Activated T-cell treated with anti-CD3 and anti-CD28 coated beads, Interleukin-2, amount 50 U/mL, for 24 hours (primary cell): ENCODE data around the gene LIN28B.
"Not testable (repeated sequence)": the region's sequence is repeated elsewhere in the genome, so short reads cannot be mapped to it uniquely, and the experiment has no call there.

ENCODE experiments used
- DNase-seq: peaks from one replicate; pipeline ENCODE4 v3.0.0-alpha.2; 2020
- H3K27ac Mint-ChIP-seq: 2 replicates; pipeline ENCODE4 v1.8.0; 2020; ENCODE audit warnings: mild to moderate bottlenecking, mixed read lengths
- H3K27me3 Mint-ChIP-seq: 2 replicates; pipeline ENCODE4 v1.8.0; 2020; ENCODE audit warnings: mixed read lengths
- H3K36me3 Mint-ChIP-seq: 2 replicates; pipeline ENCODE4 v1.8.0; 2020; ENCODE audit warnings: low read depth, mixed read lengths
- H3K4me1 Mint-ChIP-seq: 2 replicates; pipeline ENCODE4 v1.8.0; 2020; ENCODE audit warnings: low read depth, mixed read lengths
- H3K4me3 Mint-ChIP-seq: 2 replicates; pipeline ENCODE4 v1.8.0; 2020; ENCODE audit warnings: mild to moderate bottlenecking, moderate library complexity, mixed read lengths
- H3K9me3 Mint-ChIP-seq: 2 replicates; pipeline ENCODE4 v1.8.0; 2020; ENCODE audit warnings: mixed read lengths

LIN28B gene

DNA sequence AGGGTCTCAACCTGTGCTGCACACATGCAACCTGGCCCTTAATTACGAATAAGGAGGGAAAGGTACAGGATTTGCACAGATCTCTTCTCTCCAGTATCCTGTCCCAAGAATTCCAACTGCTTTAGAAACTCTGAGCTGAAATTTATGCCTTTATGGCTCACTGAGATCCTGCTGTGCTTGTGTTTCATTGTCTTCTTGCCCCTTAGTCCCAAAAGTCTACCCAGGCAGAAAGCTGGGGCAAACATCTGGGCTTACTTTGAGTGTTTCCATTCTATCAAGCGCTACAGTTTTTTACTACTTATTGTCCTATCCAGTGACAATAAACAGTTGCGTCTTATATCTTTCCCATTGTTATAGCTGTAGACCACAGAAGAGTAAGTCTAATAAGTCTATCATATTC lies 99.7 kb downstream of the LIN28B start:
- Mint-ChIP-seq H3K4me3 (no peak overlapping the region), H3K4me1 (no peaks in the 10 kb centered on the region)

GRCh38 chr6:105057160-105057559 lies 100.3 kb downstream of the LIN28B start:
- H3K4me1 Mint-ChIP-seq: no peaks in the 10 kb centered on the region
- H3K27ac Mint-ChIP-seq: no peak overlapping the region
- DNase-seq: no peak
- peaks cover 43% of the 10 kb centered on the region for H3K27me3 Mint-ChIP-seq
- H3K4me3 Mint-ChIP-seq: no peak overlapping the region
- no peaks in the 10 kb centered on the region for H3K36me3 Mint-ChIP-seq
- no peaks in the 10 kb centered on the region for H3K9me3 Mint-ChIP-seq

More for the DNA sequence above, 99.7 kb downstream of the LIN28B start:
- Mint-ChIP-seq H3K36me3 (no peaks in the 10 kb centered on the region), H3K27me3 (peaks cover 39% of the 10 kb centered on the region), H3K27ac (no peak overlapping the region), H3K9me3 (no peaks in the 10 kb centered on the region)
- DNase-seq: no peak

- Mint-ChIP-seq H3K36me3 (no peaks in the 10 kb centered on the region), H3K27ac (no peak overlapping the region), H3K9me3 (no peaks in the 10 kb centered on the region), H3K4me3 (no peak overlapping the region), H3K27me3 (peaks cover 50% of the 10 kb centered on the region), H3K4me1 (no peaks in the 10 kb centered on the region)
- no peak for DNase-seq
These were observed 101.4 kb downstream of the LIN28B start for GRCh38 chr6:105058316-105058715.

GRCh38 chr6:105058846-105059245 lies 101.9 kb downstream of the LIN28B start:
- Mint-ChIP-seq H3K4me1 (no peaks in the 10 kb centered on the region), H3K36me3 (no peaks in the 10 kb centered on the region), H3K9me3 (no peaks in the 10 kb centered on the region), H3K4me3 (no peak overlapping the region), H3K27ac (no peak overlapping the region), H3K27me3 (peaks cover 53% of the 10 kb centered on the region)
- no peak for DNase-seq

DNA sequence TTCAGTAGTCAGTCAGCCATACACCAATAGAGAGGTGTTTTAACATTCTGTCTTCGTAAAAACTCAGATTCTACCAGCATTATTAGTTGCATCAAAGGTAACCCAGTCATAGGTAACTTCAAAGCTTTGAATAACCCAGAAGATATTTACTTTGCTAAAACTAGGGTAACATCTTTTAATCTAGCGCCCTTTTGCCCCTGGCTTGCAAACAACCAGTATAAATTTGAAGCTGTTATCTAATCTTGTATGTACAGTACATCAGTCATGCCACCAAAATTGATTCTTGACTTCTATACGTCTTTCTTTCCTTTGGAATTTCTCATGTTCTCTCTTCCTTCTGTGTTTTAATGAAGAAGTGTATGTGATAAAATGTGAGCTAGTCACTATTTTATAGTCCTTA lies 109.3 kb downstream of the LIN28B start:
- no peak for DNase-seq
- Mint-ChIP-seq H3K4me1 (no peaks in the 10 kb centered on the region), H3K4me3 (no peak overlapping the region), H3K27me3 (peaks cover 50% of the 10 kb centered on the region), H3K36me3 (no peaks in the 10 kb centered on the region), H3K9me3 (no peaks in the 10 kb centered on the region), H3K27ac (no peak overlapping the region)

DNA sequence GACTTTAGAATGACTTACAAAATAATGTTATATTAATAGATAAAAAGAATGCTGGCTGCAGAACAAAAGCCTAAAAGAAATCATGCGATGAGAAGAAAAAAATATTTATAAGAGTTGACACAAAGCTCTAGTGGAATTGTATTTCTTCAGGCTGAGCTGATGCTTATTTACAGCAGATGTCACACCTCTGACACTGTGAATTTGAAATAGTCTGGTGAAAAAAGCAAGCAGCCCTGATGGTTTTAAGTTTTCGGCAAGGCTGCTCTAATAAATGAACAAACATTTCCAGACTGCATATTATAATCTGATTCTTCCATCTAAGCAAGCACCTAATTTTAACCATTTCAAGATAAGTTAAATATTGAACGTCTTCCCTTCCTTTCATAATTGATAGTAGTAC lies 109.9 kb downstream of the LIN28B start:
- H3K27me3 Mint-ChIP-seq: peaks cover 49% of the 10 kb centered on the region
- H3K9me3 Mint-ChIP-seq: no peaks in the 10 kb centered on the region
- H3K27ac Mint-ChIP-seq: no peak overlapping the region
- no peaks in the 10 kb centered on the region for H3K4me1 Mint-ChIP-seq
- no peak for DNase-seq
- no peak overlapping the region for H3K4me3 Mint-ChIP-seq
- H3K36me3 Mint-ChIP-seq: no peaks in the 10 kb centered on the region

DNA sequence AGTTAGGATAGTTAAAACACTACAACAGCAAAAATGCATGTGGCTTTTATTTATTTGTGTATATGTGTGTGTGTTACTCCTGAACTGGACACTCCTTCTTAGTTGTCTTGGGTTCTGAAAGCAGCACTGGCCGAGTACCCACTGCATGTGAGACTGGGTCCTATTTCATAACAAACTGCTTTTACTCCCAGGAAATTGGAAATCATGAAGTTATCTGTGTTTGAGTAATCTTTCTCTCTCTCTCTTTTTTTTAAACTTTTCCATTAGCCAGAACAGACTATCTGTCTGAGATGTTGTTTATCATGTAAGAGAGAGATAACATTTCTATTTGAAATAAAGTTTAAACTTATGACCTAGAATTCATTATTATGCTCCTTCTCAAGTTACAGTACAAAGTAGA lies 110.4 kb downstream of the LIN28B start:
- H3K36me3 Mint-ChIP-seq: no peaks in the 10 kb centered on the region
- H3K4me1 Mint-ChIP-seq: no peaks in the 10 kb centered on the region
- no peak overlapping the region for H3K27ac Mint-ChIP-seq
- no peak for DNase-seq
- peaks cover 45% of the 10 kb centered on the region for H3K27me3 Mint-ChIP-seq
- H3K9me3 Mint-ChIP-seq: no peaks in the 10 kb centered on the region
- no peak overlapping the region for H3K4me3 Mint-ChIP-seq

DNA sequence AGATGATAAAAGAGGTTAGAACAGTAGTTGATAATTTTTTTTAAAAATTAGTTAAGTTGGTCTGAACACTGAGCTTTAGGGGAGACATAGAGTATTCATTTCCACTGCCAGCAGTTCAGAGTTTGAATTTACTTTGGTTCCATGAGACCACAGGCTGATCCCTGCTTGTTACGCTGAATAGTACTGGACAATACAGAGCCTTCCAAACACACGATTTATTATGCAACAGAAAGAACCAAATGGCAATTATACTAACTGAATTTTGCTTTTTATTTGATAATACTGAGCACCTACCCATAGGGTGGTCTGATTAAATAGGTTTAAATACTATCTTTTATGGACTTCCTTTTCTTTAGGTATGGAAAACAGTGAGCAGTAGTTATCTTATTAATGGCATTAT lies 111.5 kb downstream of the LIN28B start:
- H3K27ac Mint-ChIP-seq: no peak overlapping the region
- no peaks in the 10 kb centered on the region for H3K4me1 Mint-ChIP-seq
- no peaks in the 10 kb centered on the region for H3K36me3 Mint-ChIP-seq
- peaks cover 41% of the 10 kb centered on the region for H3K27me3 Mint-ChIP-seq
- H3K9me3 Mint-ChIP-seq: no peaks in the 10 kb centered on the region
- no peak for DNase-seq
- H3K4me3 Mint-ChIP-seq: no peak overlapping the region

GRCh38 chr6:105069821-105070445 lies 113.0 kb downstream of the LIN28B start:
- DNase-seq: no peak
- no peak overlapping the region for H3K27ac Mint-ChIP-seq
- H3K9me3 Mint-ChIP-seq: no peaks in the 10 kb centered on the region
- H3K27me3 Mint-ChIP-seq: peaks cover 33% of the 10 kb centered on the region
- no peaks in the 10 kb centered on the region for H3K4me1 Mint-ChIP-seq
- H3K4me3 Mint-ChIP-seq: no peak overlapping the region
- H3K36me3 Mint-ChIP-seq: no peaks in the 10 kb centered on the region

DNA sequence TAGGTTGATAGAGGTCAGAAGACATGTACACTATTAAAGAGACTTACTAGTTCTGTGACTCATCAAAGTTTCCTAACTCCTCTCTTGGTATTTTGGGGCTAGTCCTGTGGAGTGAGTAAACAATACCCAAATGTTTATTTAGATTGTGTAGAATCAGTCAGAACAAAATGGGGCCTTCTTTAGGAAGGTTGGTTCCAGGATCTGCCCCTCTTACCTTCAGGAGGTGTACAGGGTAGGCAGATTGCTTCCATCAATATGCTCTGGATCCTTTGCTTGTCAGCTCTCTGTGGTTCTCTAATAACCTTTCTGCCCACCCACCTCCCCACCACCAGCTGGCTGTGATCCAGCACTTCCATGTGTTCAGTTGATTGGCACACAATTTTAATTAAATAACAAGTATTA lies 115.9 kb downstream of the LIN28B start:
- Mint-ChIP-seq H3K36me3 (no peaks in the 10 kb centered on the region), H3K4me3 (no peak overlapping the region), H3K9me3 (no peaks in the 10 kb centered on the region), H3K4me1 (no peaks in the 10 kb centered on the region), H3K27me3 (peaks cover 25% of the 10 kb centered on the region), H3K27ac (no peak overlapping the region)
- no peak for DNase-seq

DNA sequence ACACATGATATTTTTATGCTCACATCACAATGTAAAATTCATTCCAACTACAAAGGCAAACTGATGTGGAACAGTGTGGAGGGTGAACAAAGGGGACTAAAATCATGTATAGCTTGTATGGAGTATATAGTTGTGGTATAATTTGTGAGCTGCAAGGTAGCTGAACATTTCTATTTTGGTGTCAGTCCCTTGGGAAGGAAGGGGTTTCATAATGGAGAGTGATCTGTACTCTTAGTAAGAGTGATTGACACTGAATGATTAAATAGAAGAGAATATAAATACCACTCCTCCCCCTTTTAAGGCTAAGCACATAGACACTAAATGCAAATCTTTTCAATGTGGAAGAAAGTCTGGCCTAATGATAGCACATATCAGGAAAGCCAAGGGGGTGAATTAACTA lies 118.3 kb downstream of the LIN28B start:
- H3K27ac Mint-ChIP-seq: no peak overlapping the region
- no peaks in the 10 kb centered on the region for H3K9me3 Mint-ChIP-seq
- H3K4me1 Mint-ChIP-seq: no peaks in the 10 kb centered on the region
- H3K27me3 Mint-ChIP-seq: peaks cover 23% of the 10 kb centered on the region
- DNase-seq: no peak
- no peak overlapping the region for H3K4me3 Mint-ChIP-seq
- no peaks in the 10 kb centered on the region for H3K36me3 Mint-ChIP-seq

- not testable (repeated sequence) for H3K4me3 Mint-ChIP-seq, H3K36me3 Mint-ChIP-seq, DNase-seq, H3K9me3 Mint-ChIP-seq, H3K27ac Mint-ChIP-seq, H3K4me1 Mint-ChIP-seq
- peaks cover 17% of the 10 kb centered on the region for H3K27me3 Mint-ChIP-seq
These were observed 119.5 kb downstream of the LIN28B start for GRCh38 chr6:105076418-105076817.

GRCh38 chr6:105077596-105078385 lies 120.9 kb downstream of the LIN28B start:
- H3K4me1 Mint-ChIP-seq: no peaks in the 10 kb centered on the region
- H3K27me3 Mint-ChIP-seq: peaks cover 17% of the 10 kb centered on the region
- H3K36me3 Mint-ChIP-seq: no peaks in the 10 kb centered on the region
- no peak overlapping the region for H3K27ac Mint-ChIP-seq
- no peak for DNase-seq
- H3K9me3 Mint-ChIP-seq: no peaks in the 10 kb centered on the region
- no peak overlapping the region for H3K4me3 Mint-ChIP-seq

GRCh38 chr6:105078386-105078708 lies 121.4 kb downstream of the LIN28B start:
- no peaks in the 10 kb centered on the region for H3K36me3 Mint-ChIP-seq
- no peaks in the 10 kb centered on the region for H3K9me3 Mint-ChIP-seq
- H3K27me3 Mint-ChIP-seq: peaks cover 14% of the 10 kb centered on the region
- no peaks in the 10 kb centered on the region for H3K4me1 Mint-ChIP-seq
- no peak overlapping the region for H3K4me3 Mint-ChIP-seq
- H3K27ac Mint-ChIP-seq: no peak overlapping the region
- no peak for DNase-seq

GRCh38 chr6:105080279-105080678 lies 123.4 kb downstream of the LIN28B start:
- DNase-seq: no peak
- no peak overlapping the region for H3K27ac Mint-ChIP-seq
- peaks cover 13% of the 10 kb centered on the region for H3K27me3 Mint-ChIP-seq
- no peaks in the 10 kb centered on the region for H3K36me3 Mint-ChIP-seq
- no peak overlapping the region for H3K4me3 Mint-ChIP-seq
- H3K9me3 Mint-ChIP-seq: no peaks in the 10 kb centered on the region
- H3K4me1 Mint-ChIP-seq: no peaks in the 10 kb centered on the region
